Left ventricle myocardium inferior (tissue), 1 donor: ENCODE results near the gene ARF3. TPM values are rescaled to one million over a fixed set of nuclear protein-coding genes. Genes with fewer than 3 reads are reported as not detected.

Source experiments
- DNase-seq: peaks from one replicate; pipeline ENCODE4 v3.0.0-alpha.2; 2020
- H3K27ac ChIP-seq: fragments of 200-600 bp; replicated peaks from 2 replicates; pipeline ENCODE4 v1.8.0; 2021
- H3K27me3 ChIP-seq: fragments of 200-600 bp; 2 replicates; pipeline ENCODE4 v1.8.0; 2021; ENCODE audit warnings: low read depth
- H3K36me3 ChIP-seq: fragments of 200-600 bp; 2 replicates; pipeline ENCODE4 v1.8.0; 2021
- H3K4me1 ChIP-seq: fragments of 200-600 bp; 2 replicates; pipeline ENCODE4 v1.8.0; 2021
- H3K4me3 ChIP-seq: fragments of 200-600 bp; 2 replicates; pipeline ENCODE4 v1.8.0; 2021; ENCODE audit warnings: mild to moderate bottlenecking, moderate library complexity
- H3K9me3 ChIP-seq: fragments of 200-600 bp; replicated peaks from 2 replicates; pipeline ENCODE4 v1.8.0; 2021
- intact Hi-C: fragments of 100-400 bp; cut with micrococcal nuclease; formaldehyde crosslinking; loops from one replicate; pipeline ENCODE4 v1.11.0; 2022
- total RNA-seq: library from RNA; stranded (reverse); fragmentation: NEBNext Ultra II Directional; extraction: Animal tissue kit (Norgen Biotek cat#: 25700); gene quantifications from one replicate; pipeline ENCODE4 v1.2.1, GENCODE V29; 2021
- TF ChIP-seq, protein P1 (sequence below): fragments of 200-600 bp; IDR thresholded peaks from 2 replicates; pipeline ENCODE4 v1.8.0; 2021; ENCODE audit warnings: antibody characterized with exemption, mild to moderate bottlenecking, borderline replicate concordance
- donor health status: DM: no; HTN: yes; CAD: no; lungs with severe emphysema.

Gene ARF3
- total RNA-seq, 1 donor from 2014 or later: 49.6 TPM

DNA sequence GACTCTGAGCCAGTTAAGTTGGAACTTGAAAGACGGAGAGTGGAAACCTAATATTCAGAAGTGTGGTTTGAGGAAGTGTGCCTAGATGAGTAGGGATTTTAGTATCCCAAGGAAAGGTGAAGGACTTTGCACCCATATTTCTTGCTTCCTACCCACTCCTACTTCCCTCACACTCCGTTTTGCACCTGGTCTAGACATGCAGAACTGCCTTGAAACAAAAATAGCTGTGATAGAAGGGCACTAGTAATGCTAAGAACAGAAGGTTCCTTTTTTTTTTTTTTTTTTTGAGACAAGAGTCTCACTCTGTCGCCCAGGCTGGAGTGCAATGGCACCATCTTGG lies 732 bp upstream of the ARF3 start:
- no peak for DNase-seq
- intact Hi-C loops: no loop called here

DNA sequence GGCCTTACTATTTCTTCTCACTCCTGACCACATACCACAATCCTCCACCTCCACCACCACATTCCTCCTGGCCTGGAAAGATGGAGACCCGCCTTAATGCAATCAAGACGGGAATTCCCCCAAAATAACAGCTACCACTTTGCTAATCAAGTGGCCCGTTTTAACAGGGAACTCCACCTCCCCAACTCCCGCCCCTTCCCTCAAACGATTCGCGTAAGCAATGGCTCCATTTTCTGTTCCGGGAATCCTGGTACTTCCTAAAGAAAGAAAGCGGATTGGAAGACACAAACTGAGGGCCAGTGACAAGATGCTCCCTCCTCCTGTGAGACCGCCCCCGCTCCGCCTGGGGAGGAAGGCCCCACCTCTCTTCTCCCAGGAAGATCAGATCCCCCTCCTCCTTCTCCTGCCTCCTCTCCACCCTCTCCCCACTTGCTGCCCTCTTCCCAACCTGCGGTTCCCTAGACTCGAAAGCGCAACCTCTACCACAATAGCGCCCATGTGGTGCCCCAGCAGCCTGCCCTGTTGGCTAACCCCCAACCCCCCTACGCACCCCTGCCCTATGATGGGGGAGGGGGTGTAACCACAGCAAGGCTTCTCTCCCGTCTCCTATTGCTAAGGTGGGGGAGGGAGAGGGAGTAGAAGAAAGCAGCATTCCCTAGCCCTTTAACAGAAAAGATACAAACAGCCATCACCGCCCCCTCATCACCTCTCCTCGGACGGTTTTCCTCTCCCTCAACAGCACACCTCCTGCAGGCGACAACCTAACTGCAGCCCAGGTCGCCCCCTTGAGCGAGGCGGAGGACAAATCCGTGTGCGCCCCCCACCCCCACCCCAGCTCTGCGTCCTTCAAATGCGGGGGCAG lies 777 bp downstream of the ARF3 start:
- no peaks in the 10 kb centered on the region for H3K9me3 ChIP-seq
- H3K36me3 ChIP-seq: peaks cover 12% of the 10 kb centered on the region
- peaks cover 19% of the 10 kb centered on the region for H3K27me3 ChIP-seq
- peak overlapping the region; percentile 81 for H3K27ac ChIP-seq
- H3K4me1 ChIP-seq: peaks cover 42% of the 10 kb centered on the region
- intact Hi-C loops: no loop called here
- TF ChIP-seq, protein P1, sequence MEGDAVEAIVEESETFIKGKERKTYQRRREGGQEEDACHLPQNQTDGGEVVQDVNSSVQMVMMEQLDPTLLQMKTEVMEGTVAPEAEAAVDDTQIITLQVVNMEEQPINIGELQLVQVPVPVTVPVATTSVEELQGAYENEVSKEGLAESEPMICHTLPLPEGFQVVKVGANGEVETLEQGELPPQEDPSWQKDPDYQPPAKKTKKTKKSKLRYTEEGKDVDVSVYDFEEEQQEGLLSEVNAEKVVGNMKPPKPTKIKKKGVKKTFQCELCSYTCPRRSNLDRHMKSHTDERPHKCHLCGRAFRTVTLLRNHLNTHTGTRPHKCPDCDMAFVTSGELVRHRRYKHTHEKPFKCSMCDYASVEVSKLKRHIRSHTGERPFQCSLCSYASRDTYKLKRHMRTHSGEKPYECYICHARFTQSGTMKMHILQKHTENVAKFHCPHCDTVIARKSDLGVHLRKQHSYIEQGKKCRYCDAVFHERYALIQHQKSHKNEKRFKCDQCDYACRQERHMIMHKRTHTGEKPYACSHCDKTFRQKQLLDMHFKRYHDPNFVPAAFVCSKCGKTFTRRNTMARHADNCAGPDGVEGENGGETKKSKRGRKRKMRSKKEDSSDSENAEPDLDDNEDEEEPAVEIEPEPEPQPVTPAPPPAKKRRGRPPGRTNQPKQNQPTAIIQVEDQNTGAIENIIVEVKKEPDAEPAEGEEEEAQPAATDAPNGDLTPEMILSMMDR: no peak
- peak overlapping the region; percentile 85 for H3K4me3 ChIP-seq
- DNase-seq: peak; percentile 85

More for the DNA sequence above, 732 bp upstream of the ARF3 start:
- no peaks in the 10 kb centered on the region for H3K9me3 ChIP-seq
- no peak overlapping the region for H3K27ac ChIP-seq
- H3K27me3 ChIP-seq: peaks cover 32% of the 10 kb centered on the region
- TF ChIP-seq, protein P1: no peak
- peaks cover 42% of the 10 kb centered on the region for H3K4me1 ChIP-seq
- no peaks in the 10 kb centered on the region for H3K36me3 ChIP-seq
- H3K4me3 ChIP-seq: peak overlapping the region; percentile 85

DNA sequence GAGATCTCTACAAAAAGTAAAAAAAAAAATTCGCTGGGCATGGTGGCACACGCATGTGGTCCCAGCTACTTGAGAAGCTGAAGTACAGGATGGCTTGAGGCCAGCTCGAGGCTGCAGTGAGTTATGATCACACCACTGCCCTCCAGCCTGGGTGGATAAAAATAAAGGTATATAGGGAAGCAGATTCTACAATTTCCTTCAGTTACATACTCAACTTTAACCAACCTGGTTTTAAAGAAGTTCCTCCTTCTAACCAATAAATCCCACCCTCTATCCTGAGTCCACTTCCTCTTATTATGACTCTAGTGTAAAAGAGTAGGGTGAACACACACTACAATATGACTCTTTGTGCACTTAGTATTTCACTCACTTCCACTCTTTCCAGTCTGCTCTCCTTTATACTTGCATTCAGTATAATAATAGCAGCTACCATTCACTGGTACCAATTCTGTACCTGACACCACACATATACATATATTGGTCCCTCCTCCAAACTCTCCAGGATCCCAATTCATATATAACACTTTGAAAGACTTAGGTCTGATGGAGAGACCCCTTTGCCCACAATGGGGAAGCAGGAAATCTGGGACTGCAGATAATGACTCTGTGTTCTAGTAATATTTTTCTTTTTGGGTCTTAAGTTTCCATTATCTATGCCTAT lies 2.3 kb downstream of the ARF3 start:
- Histone ChIP-seq H3K9me3 (no peaks in the 10 kb centered on the region), H3K36me3 (peaks cover 15% of the 10 kb centered on the region), H3K27ac (no peak overlapping the region), H3K4me3 (no peak overlapping the region), H3K27me3 (peaks cover 3% of the 10 kb centered on the region), H3K4me1 (peaks cover 42% of the 10 kb centered on the region)
- TF ChIP-seq, protein P1: no peak
- no peak for DNase-seq
- intact Hi-C loops: no loop called here

DNA sequence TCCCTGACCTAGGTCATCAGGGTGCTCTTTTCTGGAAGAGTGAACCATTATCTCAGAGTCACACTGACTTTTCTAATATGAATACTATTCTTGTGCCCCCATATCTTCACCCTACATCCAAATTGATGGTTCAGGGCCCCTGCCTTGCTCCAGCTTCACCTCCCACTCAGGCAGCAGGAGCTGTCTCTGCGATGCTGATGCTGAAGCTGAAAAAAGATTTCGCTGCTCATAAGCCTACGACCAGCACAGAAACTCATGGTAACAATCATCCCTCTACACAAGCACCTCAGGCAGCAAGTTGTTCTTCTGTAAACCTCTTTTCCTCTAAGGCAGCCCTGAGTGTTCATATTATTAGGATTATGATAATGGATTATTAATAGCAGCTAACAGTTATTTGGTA lies 3.2 kb downstream of the ARF3 start:
- TF ChIP-seq, protein P1: no peak
- intact Hi-C loops: no loop called here
- no peak for DNase-seq
- no peak overlapping the region for H3K4me3 ChIP-seq
- H3K36me3 ChIP-seq: peaks cover 21% of the 10 kb centered on the region
- H3K9me3 ChIP-seq: no peaks in the 10 kb centered on the region
- H3K27me3 ChIP-seq: no peaks in the 10 kb centered on the region
- no peak overlapping the region for H3K27ac ChIP-seq
- peaks cover 42% of the 10 kb centered on the region for H3K4me1 ChIP-seq

DNA sequence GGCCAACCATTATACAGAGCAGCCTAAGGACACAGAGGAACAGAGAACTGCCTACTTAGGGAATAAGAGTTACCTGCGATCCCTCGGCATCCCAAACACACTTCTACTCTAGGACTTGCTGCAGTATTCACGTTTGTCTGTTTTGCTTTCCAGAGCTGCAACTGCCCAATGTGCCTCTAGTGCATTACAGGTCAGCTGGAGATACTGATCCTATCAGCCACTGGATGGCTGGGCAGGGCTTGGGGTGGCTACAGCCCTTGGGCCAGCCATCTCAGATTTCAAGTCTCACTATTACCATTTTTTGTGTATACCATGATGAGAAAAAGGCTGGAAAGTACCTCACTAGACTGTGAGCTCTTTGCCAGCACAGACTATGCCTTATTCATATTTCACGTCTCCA lies 4.6 kb downstream of the ARF3 start:
- H3K9me3 ChIP-seq: no peaks in the 10 kb centered on the region
- TF ChIP-seq, protein P1: no peak
- H3K36me3 ChIP-seq: peaks cover 21% of the 10 kb centered on the region
- no peaks in the 10 kb centered on the region for H3K27me3 ChIP-seq
- no peak for DNase-seq
- no peak overlapping the region for H3K4me3 ChIP-seq
- peaks cover 39% of the 10 kb centered on the region for H3K4me1 ChIP-seq
- H3K27ac ChIP-seq: no peak overlapping the region
- intact Hi-C loops: no loop called here
